ENCODE results near the gene CDC42BPB.
"Not testable (repeated sequence)": the region's sequence is repeated elsewhere in the genome, so short reads cannot be mapped to it uniquely, and the experiment has no call there.

CDC42BPB gene

GRCh38 chr14:103041464-103041863, 15.9 kb downstream of the CDC42BPB start:
- DNase-seq = no peak

- DNase-seq = no peak
These were observed 23.7 kb downstream of the CDC42BPB start for GRCh38 chr14:103033681-103034096.

GRCh38 chr14:103031956-103032355, 25.4 kb downstream of the CDC42BPB start:
- no peak for DNase-seq

DNA sequence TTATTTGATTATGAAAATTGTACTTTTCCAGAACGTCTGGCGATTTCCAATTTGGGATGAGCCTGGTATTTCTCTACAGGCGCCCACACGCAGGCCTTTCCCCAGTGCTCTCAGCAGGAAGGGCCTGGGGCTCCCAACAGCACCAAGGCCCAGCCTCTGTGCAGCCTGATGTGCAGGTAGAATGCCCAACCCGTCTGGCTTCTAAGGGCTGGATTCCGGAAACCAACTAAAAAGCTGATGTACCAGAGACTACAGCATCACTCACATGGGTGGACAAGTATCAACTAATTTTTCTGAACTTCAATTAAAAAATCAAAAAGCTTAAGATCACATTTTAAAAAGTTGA, 25.8 kb downstream of the CDC42BPB start:
- no peak for DNase-seq

- no peak for DNase-seq
These were observed 26.4 kb downstream of the CDC42BPB start for GRCh38 chr14:103030741-103031565.

DNA sequence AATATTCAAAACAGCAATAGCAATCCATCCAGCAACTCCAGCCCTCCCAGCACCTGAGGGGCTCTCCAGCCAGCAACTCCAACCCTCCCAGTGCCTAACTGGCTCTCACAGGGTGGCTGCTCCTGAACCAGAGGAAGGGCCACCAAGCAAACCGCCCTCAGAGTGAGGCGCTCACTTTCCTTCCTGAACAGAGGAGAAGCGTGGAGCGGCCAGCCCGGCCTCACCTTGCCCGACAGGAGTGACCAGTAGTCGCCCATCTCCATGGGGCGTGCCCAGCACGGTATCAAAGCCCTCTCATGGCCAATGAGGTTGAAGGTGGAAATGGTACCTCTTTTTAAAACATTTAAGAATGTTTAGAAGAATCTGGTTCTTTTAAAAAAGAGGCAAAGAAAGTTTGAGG, 27.4 kb downstream of the CDC42BPB start:
- no peak for DNase-seq

DNA sequence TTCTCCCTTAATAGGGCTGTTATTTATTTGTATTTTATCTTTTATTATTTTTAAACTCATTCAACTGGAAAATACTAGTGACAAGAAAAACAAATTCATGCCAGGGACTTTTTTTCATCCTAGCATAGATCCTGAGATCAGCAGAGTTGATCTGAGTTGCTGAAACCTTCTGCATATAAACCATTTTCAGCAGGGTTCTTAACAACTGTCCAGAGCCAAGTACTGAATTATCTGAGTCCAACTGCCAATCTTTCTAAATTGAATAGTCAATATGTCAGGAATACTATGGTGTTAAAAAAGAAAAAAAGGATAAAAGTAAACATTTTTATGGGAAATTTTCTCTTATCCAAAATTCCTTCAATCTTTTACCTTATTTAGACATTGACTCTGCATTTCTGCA, 28.6 kb downstream of the CDC42BPB start:
- DNase-seq = no peak

DNA sequence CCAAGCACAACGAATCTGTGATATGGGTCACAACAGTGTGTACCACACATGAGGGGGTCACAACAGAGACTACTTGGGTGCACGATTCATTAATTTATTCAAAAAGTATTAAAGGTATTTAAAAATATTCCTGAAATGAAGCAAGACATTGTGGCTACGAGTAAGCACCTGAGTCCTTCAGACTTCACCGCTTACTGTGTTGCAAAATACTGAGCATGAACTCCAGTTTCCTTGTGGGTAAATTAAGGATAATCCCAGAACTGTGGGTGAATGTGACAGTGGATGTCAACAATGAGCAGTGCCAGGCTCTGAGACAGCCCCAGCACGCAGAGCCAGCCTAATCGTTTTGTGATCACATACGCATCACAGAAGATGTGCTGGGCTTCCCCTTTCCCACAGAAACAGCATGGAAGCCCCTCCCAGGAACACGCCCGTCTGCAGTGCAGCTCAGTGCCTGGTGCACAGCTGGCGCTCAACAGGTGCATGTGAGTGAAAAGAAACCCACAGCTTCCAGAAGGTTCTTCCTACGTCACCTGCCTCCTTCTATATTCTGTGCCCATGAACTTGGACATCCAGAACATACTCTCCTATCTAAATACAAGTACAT, 29.1 kb downstream of the CDC42BPB start:
- no peak for DNase-seq

DNA sequence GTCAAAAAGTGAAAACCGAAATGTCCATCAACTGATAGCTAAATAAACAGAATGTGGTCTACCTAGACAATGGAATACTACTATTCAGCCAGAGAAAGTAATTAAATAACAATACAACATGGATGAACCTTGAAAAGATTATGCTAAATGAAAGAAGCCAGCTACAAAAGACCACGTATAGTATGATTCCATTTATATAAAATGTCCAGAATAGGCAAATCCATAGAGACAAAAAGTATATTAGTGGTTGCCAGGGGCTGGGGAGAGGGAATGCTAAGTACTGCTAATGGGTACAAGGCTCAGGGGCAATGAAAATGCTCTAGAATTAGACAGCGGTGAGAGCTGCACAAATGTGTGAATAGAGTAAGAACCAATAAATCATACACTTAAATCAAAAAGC, 29.9 kb downstream of the CDC42BPB start:
- DNase-seq = no peak

GRCh38 chr14:103026988-103027387, 30.4 kb downstream of the CDC42BPB start:
- no peak for DNase-seq

DNA sequence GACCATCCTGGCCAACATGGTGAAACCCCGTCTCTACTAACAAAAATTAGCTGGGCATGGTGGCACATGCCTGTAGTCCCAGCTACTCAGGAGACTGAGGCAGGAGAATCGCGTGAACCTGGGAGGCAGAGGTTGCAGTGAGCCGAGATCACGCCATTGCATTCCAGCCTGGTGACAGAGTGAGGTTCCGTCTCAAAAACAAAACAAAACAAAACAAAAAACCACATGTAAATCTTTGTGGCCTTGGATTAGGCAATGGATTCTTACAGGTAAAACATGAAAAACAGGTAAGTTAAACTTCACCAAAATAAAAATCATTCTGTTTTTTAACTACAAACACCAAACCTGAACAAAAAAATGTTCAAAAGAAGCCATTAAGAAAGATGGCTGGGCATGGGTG, 31.2 kb downstream of the CDC42BPB start:
- DNase-seq = not testable (repeated sequence)

DNA sequence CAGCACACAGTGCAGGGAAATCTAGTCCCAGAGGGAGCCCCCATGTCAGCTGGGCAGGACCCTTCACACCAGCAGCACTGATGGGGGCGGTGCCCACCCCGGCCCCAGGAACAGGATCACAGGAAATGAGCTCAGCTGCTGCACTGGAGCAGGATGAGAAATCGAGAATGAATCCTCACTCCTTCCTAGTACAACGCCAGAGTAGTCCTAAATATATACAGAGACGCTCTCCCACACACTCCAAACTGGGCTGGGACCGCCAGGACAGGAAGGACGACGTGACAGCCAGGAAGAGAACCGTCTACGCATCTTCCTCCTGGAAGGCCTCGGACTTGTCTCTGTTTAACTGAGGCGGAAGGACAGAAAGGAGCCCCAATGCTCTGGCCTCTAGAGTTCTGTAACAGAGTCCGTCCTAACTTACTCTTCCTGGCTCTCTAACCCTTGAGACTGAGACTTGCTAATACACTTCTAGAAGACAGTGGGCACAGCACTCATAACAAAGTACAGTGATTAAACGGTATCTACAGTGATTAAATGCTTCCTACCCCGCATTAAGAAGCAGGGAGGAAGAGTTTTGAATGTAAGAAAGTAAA, 33.4 kb downstream of the CDC42BPB start:
- DNase-seq = no peak

DNA sequence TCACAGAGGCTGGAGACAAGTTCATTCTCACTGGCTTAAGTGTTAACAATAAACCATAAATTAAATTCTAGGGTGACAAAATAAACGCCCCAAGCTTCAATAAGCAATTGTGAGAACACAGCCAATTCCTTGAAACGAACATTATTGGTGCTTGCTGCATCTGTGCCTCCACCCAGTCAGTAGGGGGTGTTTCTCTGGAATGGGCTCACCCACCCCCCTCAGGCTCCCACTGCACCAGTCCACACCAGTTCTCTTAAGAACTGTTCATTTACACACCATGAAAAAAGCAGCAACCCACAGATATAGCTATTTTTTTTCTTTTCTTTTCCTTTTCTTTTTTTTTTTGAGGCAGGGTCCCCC, 34.7 kb downstream of the CDC42BPB start:
- DNase-seq = no peak

- DNase-seq = no peak
These were observed 35.2 kb downstream of the CDC42BPB start for GRCh38 chr14:103022002-103022684.

- no peak for DNase-seq
These were observed 35.7 kb downstream of the CDC42BPB start for GRCh38 chr14:103021684-103022001.

- DNase-seq = no peak
These were observed 36.8 kb downstream of the CDC42BPB start for GRCh38 chr14:103020271-103021170.

DNA sequence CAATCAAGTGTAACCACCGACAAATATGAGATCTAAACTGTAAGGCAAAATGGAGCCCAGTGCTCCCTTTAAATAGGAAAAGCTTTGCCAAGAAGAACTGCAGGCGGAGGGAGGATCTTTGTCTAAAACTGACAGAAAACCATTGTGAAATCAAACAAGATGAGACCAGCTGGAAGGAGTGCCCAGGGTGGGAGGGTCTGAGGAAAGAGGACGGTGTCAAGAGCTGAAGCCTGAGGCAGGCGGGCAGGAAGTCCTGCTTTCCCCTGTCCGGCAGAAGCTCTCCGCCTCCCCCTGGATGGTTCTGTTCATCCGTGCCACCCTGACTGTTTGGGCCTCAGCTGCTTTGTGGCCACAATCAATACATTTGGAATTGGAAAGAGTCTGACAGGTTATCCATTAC, 37.5 kb downstream of the CDC42BPB start:
- no peak for DNase-seq

DNA sequence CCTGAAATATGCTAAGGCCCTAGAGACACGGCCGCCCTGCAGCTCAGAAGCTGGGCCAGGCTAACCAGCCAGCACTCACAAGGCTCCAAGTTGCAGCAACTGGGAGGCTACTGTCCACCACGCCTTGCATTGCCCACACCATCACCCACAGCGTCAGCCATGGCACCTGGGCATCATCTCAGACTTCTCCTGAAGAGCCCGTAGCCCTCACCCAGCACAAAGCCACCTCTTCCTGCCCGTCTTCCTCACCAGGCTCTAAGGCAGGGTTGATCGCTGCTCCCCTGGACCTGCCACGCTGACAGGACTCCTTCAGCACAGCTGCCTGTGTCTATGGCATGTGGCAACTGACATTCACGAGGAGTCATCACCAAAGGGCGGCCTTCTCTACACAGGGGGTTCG, 38.1 kb downstream of the CDC42BPB start:
- no peak for DNase-seq

DNA sequence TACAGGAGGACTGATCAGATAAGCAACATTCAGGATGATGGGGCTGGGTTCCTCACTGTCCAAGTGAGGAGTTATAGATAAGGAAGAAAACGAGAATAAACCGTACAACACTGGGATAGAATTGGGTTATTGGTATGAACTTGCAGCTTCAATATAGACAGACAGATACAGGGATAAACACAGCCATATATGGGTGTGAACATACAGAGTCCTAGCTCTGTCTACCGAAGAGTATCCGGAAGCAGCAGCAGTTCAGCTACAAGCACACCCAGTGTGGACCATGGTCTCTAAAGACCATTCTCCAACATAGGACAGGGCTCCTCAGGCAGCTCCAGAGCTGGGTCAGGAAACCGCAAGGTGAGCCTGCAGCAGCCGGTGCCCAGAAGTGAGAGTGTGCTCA, 40.8 kb downstream of the CDC42BPB start:
- DNase-seq = no peak

DNA sequence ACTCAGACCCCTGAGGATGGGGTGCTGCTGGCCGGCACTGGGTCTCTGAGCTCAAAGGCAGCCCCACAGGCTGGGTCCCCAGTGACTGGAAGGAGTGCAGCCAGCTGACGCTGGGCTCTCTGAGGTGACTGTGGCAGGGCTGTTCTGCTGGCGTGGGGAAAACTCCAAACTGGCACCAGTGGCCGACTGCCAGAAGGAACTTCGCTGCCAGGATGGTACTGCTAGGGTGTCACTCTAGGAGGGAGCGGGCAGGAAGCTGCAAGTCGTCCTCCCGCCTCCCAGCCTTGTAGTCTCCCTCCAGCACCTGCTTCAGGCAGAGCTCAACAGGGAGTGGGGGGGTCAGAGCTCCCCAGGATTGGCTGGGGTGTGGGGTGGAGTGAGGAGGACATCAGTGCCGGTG, 41.3 kb downstream of the CDC42BPB start:
- no peak for DNase-seq

DNA sequence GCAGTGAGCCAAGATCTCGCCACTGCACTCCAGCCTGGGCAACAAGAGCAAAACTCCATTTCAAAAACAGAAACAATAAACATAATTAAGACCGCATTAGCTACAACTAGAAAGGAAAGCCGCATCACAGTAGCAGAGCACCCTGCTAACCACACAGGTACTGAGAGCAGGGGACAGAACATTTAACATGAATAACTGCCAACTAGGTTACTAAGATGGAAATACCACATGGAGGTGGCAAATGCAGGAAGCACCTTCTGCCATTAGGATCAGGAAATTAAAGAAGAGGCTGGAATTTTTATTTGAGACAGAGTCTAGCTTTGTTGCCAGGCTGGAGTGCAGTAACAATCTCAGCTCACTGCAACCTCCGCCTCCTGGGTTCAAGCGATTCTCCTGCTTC, 41.9 kb downstream of the CDC42BPB start:
- no peak for DNase-seq

DNA sequence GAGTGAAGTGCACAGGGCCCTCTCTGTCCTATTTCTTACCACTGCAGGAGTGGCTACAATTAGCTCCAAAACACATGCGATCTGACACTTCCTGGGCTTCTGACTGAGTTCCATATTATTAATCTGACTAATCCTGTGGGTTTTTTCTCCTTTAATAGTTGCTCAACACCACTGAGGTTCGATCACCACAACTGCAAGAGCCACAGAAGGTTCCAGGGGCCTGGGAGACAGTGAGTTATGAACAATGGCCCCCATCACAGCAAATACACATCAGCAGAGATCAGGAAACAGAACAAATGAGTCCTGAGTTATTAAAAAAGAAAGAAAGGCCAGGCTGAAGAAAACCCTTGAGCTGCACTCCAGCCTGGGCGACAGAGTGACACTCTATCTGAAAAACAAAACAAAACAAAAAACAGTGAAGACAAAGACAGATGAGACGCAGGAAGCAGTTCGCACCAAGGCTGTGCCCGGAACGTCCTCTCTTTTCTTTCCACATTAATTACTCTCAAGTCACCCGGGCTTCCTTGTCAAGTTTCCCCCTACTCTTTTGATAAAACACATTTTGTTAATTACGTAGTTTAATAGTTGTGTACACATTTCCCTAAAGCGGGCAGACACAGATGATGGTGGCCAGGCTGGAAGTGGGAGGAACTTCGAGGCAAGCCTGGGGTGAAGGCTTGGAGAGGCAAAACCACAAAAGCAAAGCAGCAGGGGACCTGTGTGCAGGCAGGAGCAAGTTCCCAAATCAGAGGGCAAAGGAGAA, 42.7 kb downstream of the CDC42BPB start:
- no peak for DNase-seq

Measured in activated CD8-positive, alpha-beta memory T cell treated with anti-CD3 and anti-CD28 coated beads, Interleukin-2, amount 50 U/mL, for 4 hours (primary cell).